Esophagus muscularis mucosa (tissue), 4 donors: ENCODE measurements around the gene DYNC1I1. TPM values are rescaled to one million over a fixed set of nuclear protein-coding genes. Genes with fewer than 3 reads are reported as not detected.

Experiments used
- DNase-seq: peaks from one replicate; pipeline ENCODE4 v3.0.0-alpha.2; 2017; ENCODE audit errors: extremely low spot score
- H3K27ac ChIP-seq, 4 donors: fragments of 200-600 bp; sonication (generic); replicated peaks in 1 of 4; 1 replicate in 3 of 4; 2 replicates in 1 of 4; pipeline ENCODE4 v1.5.1; 2016 to 2019; ENCODE audit warnings: mild to moderate bottlenecking in 1 of 4
- H3K27me3 ChIP-seq, 4 donors: fragments of 200-600 bp; sonication (generic); one replicate each; pipeline versions ENCODE4 v1.5.1 to v1.6.0; 2016 to 2019
- H3K36me3 ChIP-seq, 4 donors: fragments of 200-600 bp; sonication (generic); one replicate each; pipeline ENCODE4 v1.5.1; 2016 to 2019
- H3K4me1 ChIP-seq, 4 donors: fragments of 200-600 bp; sonication (generic); one replicate each; pipeline ENCODE4 v1.5.1; 2016 to 2019
- H3K4me3 ChIP-seq, 4 donors: fragments of 200-600 bp; sonication (generic); 1 replicate in 2 of 4; 2 replicates in 2 of 4; pipeline ENCODE4 v1.5.1; 2016 to 2019; ENCODE audit warnings: mild to moderate bottlenecking in 4 of 4, moderate library complexity in 1 of 4
- H3K9me3 ChIP-seq, 4 donors: fragments of 200-600 bp; sonication (generic); 1 replicate in 3 of 4; 2 replicates in 1 of 4; pipeline ENCODE4 v1.5.1; 2016 to 2019
- CTCF ChIP-seq, 3 experiments: fragments of 200-600 bp in 2 of 3; fragments of 450-650 bp in 1 of 3; sonication (generic) in 2 of 3; IDR thresholded peaks; one replicate each; pipeline ENCODE4 v1.5.1; 2017 to 2019; ENCODE audit warnings: antibody characterized with exemption in 3 of 3, mild to moderate bottlenecking in 2 of 3, moderate library complexity in 1 of 3
- EP300 ChIP-seq: sonication (generic); formaldehyde crosslinking; IDR thresholded peaks from one replicate; pipeline ENCODE4 v1.6.1; 2017; ENCODE audit warnings: antibody characterized with exemption
- POLR2A ChIP-seq: fragments of 450-650 bp; IDR thresholded peaks from one replicate; pipeline ENCODE4 v1.6.1; 2017; ENCODE audit warnings: antibody characterized with exemption, moderate library complexity, mild to moderate bottlenecking, low read depth
- POLR2AphosphoS5 ChIP-seq, 2 donors: sonication (generic); formaldehyde crosslinking; IDR thresholded peaks; one replicate each; pipeline ENCODE4 v1.6.1; 2017; ENCODE audit warnings: antibody characterized with exemption in 2 of 2
- WGBS: methylation state at CpG from one replicate; pipeline ENCODE4 v1.1.5; 2018; 5-methylcytosine and 5-hydroxymethylcytosine counted together
- intact Hi-C: fragments of 100-400 bp; cut with DNase I; formaldehyde crosslinking; loops from one replicate; pipeline ENCODE4 v1.15.1; 2023
- total RNA-seq, 4 donors: library from RNA; depleted of rRNA; stranded (reverse); fragments of >200 nt; gene quantifications; one replicate each; pipeline versions ENCODE4 v1.1.0 to v1.2.1, GENCODE V29; 2016

The DYNC1I1 gene
- total RNA-seq, 4 donors from 2014 or later = 8.7 to 16.4 (median 12.3) TPM

- WGBS = 56% methylated on average over 3 of the region's 3 CpGs
- H3K36me3 ChIP-seq = no peaks in the 10 kb centered on the region
- no peak overlapping the region for H3K4me3 ChIP-seq
- no peaks in the 10 kb centered on the region for H3K27me3 ChIP-seq
- no peak for TF ChIP-seq POLR2AphosphoS5 (IDR thresholded peaks at IDR 0.05)
- no peak overlapping the region for H3K27ac ChIP-seq
- no peak for DNase-seq
- H3K9me3 ChIP-seq = peaks cover 0 to 12% (median 7%) of the 10 kb centered on the region in 4 donors
- peaks cover 0 to 7% (median 0%) of the 10 kb centered on the region in 4 donors for H3K4me1 ChIP-seq
- intact Hi-C loops = no loop called here
Measured at GRCh38 chr7:95781961-95782586, 9.7 kb downstream of the DYNC1I1 start.

GRCh38 chr7:95784796-95785195 lies 12.4 kb downstream of the DYNC1I1 start:
- H3K9me3 ChIP-seq = peaks cover 0 to 12% (median 7%) of the 10 kb centered on the region in 4 donors
- DNase-seq = no peak
- no peak overlapping the region for H3K27ac ChIP-seq
- H3K4me1 ChIP-seq = peaks cover 0 to 3% (median 0%) of the 10 kb centered on the region in 4 donors
- intact Hi-C loops = no loop called here
- H3K4me3 ChIP-seq = no peak overlapping the region
- no peaks in the 10 kb centered on the region for H3K36me3 ChIP-seq
- TF ChIP-seq EP300 (no peak), POLR2A (no peak), CTCF (IDR thresholded peaks at IDR 0.05) (no peak), POLR2AphosphoS5 (IDR thresholded peaks at IDR 0.05) (no peak)
- no peaks in the 10 kb centered on the region for H3K27me3 ChIP-seq

- Histone ChIP-seq H3K27me3 (no peaks in the 10 kb centered on the region), H3K27ac (no peak overlapping the region), H3K9me3 (no peaks in the 10 kb centered on the region), H3K4me1 (peaks cover 0 to 3% (median 0%) of the 10 kb centered on the region in 4 donors), H3K36me3 (no peaks in the 10 kb centered on the region), H3K4me3 (no peak overlapping the region)
- intact Hi-C loops = no loop called here
- no peak for TF ChIP-seq CTCF (IDR thresholded peaks at IDR 0.05)
- no peak for TF ChIP-seq EP300
- TF ChIP-seq POLR2AphosphoS5 (IDR thresholded peaks at IDR 0.05) = no peak
- no peak for TF ChIP-seq POLR2A
- no peak for DNase-seq
- 91% methylated on average over 6 of the region's 6 CpGs for WGBS
Measured at GRCh38 chr7:95788258-95788657, 15.9 kb downstream of the DYNC1I1 start.

GRCh38 chr7:95788884-95789283 lies 16.5 kb downstream of the DYNC1I1 start:
- intact Hi-C loops = no loop called here
- WGBS = 54% methylated on average over 2 of the region's 2 CpGs
- no peak for DNase-seq

GRCh38 chr7:95793658-95794057 lies 21.3 kb downstream of the DYNC1I1 start:
- TF ChIP-seq EP300 (no peak), CTCF (IDR thresholded peaks at IDR 0.05) (no peak), POLR2A (no peak), POLR2AphosphoS5 (IDR thresholded peaks at IDR 0.05) (no peak)
- Histone ChIP-seq H3K27me3 (no peaks in the 10 kb centered on the region), H3K4me3 (no peak overlapping the region), H3K27ac (no peak overlapping the region), H3K4me1 (no peaks in the 10 kb centered on the region), H3K9me3 (no peaks in the 10 kb centered on the region), H3K36me3 (no peaks in the 10 kb centered on the region)
- intact Hi-C loops = no loop called here
- DNase-seq = no peak
- WGBS = 85% methylated on average over 5 of the region's 5 CpGs

More at GRCh38 chr7:95788884-95789283, 16.5 kb downstream of the DYNC1I1 start:
- no peaks in the 10 kb centered on the region for H3K27me3 ChIP-seq
- H3K4me3 ChIP-seq = no peak overlapping the region
- no peaks in the 10 kb centered on the region for H3K36me3 ChIP-seq
- no peaks in the 10 kb centered on the region for H3K9me3 ChIP-seq
- no peak for TF ChIP-seq POLR2AphosphoS5 (IDR thresholded peaks at IDR 0.05)
- no peak overlapping the region for H3K27ac ChIP-seq
- H3K4me1 ChIP-seq = peaks cover 0 to 3% (median 0%) of the 10 kb centered on the region in 4 donors
